ENCODE measurements around the gene ZNF827.

ZNF827 gene

DNA sequence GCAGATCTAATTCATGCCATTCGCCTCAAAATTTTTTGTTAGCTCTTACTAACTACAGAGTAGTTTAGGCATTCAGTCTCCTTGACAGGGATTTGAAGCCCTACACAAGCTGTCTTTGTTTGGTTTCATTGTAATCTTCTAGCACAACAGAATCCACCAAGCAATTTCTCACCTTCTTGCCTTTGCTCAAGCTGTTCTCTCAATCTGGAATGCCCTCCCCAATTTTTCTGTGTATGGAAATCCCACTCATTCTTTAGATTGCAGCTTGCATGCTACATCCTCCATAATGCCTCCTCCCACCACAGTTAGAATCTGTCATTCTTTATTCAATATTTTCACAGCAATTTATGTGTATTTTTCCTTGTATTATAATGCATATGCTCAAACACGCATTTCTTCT lies 195.0 kb downstream of the ZNF827 start:
- no peak for DNase-seq

DNA sequence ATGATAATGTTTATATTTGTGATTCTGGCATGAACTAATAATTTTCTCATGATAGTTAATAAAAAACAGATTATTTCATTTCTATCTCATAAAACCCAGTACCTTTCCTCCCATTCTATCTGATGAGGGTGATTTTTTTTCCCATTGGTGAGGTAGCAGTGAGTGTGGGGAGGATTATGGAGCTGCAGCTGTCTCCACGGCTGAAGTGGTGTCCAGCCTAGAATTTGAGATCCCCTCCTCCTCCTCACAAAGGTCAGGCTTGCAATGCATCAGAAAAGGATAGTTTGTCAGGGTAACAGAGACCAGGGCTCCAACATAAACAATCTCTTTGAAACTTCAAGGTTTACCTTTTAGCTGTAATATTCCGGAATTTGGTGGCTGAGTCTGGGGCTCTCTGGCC lies 197.8 kb downstream of the ZNF827 start:
- DNase-seq: no peak

DNA sequence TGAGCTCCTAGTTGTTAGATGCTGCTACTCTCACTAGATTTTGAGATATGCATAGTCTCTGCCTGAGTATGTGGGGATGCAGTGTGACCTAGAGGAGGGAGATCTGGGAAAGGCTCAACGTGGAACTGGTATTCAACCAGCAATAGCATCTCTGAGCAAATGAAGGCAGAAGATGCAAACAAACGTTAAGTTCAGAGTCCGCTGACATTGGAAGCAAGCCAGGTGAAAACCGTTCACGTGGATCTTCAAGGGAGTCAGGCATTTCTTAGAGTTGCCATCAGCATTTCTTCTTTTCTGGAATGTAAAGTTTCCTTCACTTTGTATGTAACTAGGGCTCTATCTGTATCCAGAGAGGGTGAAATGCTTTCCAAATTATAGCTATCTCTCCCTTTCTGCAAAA lies 198.8 kb downstream of the ZNF827 start:
- DNase-seq: no peak

DNA sequence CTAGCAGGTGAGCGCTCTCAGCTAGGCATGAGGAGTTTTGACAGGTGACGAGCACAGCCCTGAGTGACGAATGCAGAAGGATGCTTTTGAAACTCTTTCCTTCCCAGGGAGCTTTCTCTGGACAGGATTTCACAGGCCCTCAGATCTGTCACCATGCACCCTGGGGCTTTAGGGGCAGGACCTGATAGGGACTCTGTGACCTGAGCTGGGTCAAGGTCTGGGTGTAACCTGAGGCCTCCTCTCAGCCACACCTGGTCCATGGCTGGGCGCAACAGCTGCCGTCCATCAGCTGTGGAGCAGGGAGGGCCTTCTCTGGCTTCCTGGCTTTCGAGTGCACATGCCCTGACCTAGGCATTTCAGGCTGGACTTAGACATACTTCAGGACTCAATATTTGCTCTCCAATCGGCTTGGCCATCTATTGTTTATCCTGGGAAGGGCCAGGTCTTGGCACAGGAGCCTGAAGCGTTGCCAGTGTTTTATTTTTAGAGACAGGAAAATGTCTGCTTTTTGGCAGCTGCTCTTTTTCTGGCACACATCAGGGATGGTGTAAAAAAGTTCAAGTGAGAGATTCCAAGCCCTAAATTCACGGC lies 202.3 kb downstream of the ZNF827 start:
- no peak for DNase-seq

GRCh38 chr4:145735827-145736226 lies 202.8 kb downstream of the ZNF827 start:
- no peak for DNase-seq

DNA sequence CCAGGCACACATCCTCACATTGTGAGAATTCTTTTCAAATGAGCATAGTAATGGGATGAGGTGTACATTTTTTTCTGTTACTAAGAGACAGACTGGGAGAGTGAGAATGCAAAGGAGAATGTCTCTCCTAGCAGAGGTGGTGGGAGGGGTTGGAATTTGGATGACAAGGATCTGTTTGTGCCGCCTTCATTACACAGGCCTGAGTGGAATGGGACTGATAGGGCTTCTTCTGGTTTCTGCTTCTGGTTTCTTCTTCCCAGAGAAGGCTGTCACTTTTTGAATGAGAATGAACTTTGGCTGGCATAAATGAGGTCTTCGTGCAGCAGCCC lies 203.3 kb downstream of the ZNF827 start:
- DNase-seq: no peak

DNA sequence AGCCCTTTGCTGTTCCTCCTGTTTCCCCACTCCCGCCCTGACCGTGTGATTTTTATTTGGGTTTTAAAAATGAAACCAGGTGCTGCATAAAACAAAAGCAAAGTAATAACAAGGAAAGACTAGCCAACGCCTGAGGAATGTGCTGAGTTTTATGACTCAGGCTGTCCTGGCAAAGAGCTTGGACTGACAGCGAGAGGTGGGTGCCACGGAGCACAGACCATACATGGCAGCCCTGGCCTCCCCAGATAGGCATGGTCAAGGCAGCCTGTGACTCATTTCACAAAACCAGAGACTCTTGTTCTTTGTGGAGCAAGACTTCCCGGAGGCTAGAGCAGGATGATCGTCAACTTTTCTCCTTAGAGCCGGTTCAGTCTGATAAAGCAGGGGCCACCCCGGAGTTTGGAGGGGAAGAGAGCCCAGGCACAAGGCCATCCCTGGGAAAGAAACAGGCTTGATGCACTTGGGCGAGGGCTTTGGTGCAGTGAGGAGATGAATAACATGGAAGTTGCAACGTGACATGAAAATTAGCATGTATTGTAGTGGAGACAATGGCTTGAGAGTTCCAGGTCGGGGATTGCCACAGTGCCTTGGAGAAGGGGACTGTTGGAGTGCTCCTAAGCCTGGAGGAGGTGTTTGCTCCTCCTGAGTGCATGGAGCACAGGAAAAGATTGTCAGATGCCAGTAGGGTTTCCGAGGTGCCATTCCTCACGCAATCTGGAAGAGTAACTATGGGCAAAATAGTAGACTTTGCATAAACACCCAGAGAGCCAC lies 203.9 kb downstream of the ZNF827 start:
- DNase-seq: no peak

GRCh38 chr4:145734031-145734430 lies 204.6 kb downstream of the ZNF827 start:
- no peak for DNase-seq

GRCh38 chr4:145732895-145733880 lies 205.4 kb downstream of the ZNF827 start:
- DNase-seq: peak; percentile 82 to 86

GRCh38 chr4:145732001-145732815 lies 206.4 kb downstream of the ZNF827 start:
- DNase-seq: no peak

DNA sequence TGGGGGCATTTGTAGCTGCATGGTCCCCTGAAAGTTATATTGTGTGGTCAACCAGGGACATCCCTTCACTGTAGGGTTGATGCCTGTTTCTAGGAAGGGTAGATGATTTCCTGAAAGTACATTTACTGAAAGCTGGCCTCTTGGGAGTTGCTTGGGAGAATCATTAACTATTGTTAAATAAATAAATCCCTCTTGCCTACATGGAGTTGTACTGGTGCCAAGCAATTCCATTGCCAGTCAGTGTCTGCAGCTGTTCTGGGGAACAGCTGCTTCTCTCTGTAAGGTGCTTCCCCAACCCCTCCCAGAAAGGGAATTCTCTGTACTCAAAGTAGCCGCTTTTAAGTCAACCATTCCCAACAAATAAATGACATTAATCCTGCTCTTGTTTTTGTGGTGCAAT lies 207.6 kb downstream of the ZNF827 start:
- no peak for DNase-seq

GRCh38 chr4:145730026-145730425 lies 208.6 kb downstream of the ZNF827 start:
- DNase-seq: no peak

GRCh38 chr4:145723336-145723735 lies 215.3 kb downstream of the ZNF827 start:
- DNase-seq: no peak

DNA sequence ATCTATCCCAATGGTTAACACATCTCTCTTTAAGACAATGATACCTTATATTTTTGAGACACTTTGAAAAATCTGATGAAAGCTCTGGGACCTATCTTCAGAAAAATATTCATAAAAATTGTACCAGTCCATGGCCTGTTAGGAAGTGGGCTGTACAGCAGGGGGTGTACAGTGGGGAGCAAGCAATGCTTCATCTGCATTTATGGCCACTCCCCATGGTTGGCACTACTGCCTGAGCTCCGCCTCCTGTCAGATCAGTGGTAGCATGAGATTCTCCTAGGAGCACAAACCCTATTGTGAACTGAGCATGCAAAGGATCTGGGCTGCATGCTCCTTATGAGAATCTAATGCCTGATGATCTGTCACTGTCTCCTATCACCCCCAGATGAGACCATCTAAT lies 216.1 kb downstream of the ZNF827 start:
- DNase-seq: no peak

DNA sequence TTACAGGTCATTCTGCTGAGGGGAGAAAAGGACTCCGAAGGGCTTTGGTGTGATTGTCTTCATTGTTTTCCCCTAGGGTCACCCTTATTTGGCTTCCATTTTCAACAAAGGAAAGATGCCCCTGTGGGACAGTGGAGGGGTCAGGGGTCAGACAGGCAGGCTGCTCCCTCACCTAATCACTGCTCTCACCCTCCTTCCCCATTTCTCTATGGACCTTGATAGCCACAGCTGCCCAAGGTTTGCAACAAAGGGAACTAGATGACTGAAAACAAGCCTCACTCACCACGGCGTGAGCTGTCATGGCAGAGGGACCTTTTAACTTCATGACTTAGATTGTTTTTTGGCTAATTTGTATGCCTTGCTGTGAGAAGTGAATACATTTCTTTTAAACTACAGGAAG lies 218.0 kb downstream of the ZNF827 start:
- DNase-seq: no peak

DNA sequence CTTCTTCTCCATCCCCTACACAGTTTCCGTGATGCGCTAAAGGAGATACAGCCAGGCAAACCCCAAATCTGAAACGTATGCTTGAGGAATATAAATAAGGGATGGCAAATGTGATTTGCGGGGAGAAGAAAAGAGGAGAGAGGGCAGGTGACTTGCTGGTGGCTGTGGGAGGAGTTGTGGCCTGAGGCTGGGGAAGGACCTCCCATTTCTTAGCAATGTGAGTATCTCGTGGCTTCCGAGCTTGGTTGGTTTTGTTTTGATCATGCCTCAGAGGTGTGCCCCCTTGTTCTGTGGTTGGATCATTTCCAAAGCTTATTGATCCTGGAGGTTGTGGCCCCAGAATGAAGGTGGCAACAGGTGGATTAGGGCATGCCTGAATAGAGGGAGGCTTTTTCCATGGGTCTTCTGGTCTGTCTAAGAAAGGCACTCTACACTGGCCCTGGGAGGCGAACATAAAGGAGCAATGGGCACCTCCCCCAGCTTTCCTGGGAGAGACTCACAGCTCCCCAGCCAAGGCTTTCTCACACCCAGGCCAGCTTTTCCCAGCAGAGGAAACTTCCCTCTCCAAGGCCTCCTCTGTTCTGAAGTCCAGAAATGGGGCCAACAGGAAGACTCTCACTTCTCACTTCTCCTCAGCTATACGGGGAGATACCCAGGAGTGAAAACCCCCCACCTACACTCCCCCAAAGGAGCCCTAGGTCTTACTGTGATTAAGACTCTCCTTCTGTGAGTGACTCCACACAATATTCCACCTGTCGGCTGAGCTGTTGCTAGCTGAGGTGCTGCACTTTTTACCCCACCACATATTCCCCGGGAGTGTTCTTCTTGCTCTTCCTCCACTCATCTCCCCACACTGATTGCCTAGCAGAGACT lies 218.6 kb downstream of the ZNF827 start:
- peak in 1 of 2 experiments; percentile 29 for DNase-seq

DNA sequence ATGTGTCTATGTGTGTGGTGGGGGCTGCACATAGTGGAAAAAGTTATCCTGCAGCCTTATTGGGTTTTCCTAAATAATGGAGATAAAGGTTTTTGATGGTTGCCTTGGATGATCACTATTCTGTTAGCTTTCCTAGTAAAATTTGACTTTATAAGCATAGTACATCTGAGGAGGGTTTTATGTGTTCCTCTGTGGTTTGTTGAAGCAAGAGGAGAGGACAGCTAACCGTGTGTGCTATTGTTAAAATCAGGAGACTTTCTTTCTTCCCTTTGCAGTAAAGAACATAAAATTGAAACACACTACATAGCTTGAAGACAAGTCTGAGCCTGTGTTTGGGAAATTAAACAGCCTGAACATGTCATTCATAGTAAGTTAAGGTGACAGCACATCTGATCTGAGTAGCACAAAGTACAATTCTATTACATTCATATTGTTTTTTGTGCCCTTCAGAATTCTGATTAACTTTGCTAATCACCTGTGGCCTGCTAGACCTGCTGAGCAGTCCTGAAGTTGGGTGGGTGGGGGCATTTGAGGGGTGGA lies 221.9 kb downstream of the ZNF827 start:
- DNase-seq: no peak

GRCh38 chr4:145716200-145716599 lies 222.4 kb downstream of the ZNF827 start:
- DNase-seq: no peak

GRCh38 chr4:145709843-145710242 lies 228.8 kb downstream of the ZNF827 start:
- no peak for DNase-seq

GRCh38 chr4:145709336-145709735 lies 229.3 kb downstream of the ZNF827 start:
- no peak for DNase-seq

Data from stimulated activated CD4-positive, alpha-beta T cell treated with anti-CD3 and anti-CD28 coated beads, Interleukin-4, amount 100 ng/mL, for 4 hours (primary cell).